ENCODE measurements around the gene SIGLEC1. TPM values are rescaled to one million over a fixed set of nuclear protein-coding genes. Genes with fewer than 3 reads are reported as not detected.

The SIGLEC1 gene
- total and polyA plus RNA-seq, 10 of the 15 experiments (the other 5 are each of a cell fraction or from before 2014, with no cell fraction given): 0.05 TPM; not detected in 9

- FAIRE-seq (no peak), ATAC-seq (no peak), DNase-seq (ENCODE audit: low read depth, low spot score) (no peak)
- ChIA-PET POLR2A (no interaction called here), SMC1A (ENCODE audit: uncharacterized antibody, unreplicated experiment) (interaction anchor here (0.9 kb wide), 1 partner anchor 100 kb away, joined by 3 read pairs; no protein-coding TSS in a partner anchor), CTCF (interaction anchor here (0.8 to 1.1 kb wide), 3 partner anchors 9 to 25 kb away, joined by 3 to 4 read pairs (median 3); no protein-coding TSS in a partner anchor), RAD21 (ENCODE audit: unreplicated experiment) (no interaction called here)
- H2AFZ ChIP-seq (ENCODE audit: control insufficient read depth, low read depth, low read length): no peak overlapping the region
- BruUV-seq (replicated peaks): no TSS peak
- no peaks in the 10 kb centered on the region for H3K36me3 ChIP-seq (ENCODE audit: control insufficient read depth in 2 of 2, insufficient read depth in 2 of 2, low read length in 1 of 2)
- H3K79me2 ChIP-seq (ENCODE audit: control insufficient read depth, insufficient read depth, low read length): no peaks in the 10 kb centered on the region
- intact Hi-C loops (cut with micrococcal nuclease; ENCODE audit: unreplicated experiment) (no loop called here), in situ Hi-C loops (cut with MboI) (no loop called here)
- no peak overlapping the region for H3K4me2 ChIP-seq (ENCODE audit: control insufficient read depth, insufficient read depth)
- TF ChIP-seq ZNF24 (IDR thresholded peaks at IDR 0.05) (no peak), SUZ12 (IDR thresholded peaks at IDR 0.05; ENCODE audit: unreplicated experiment) (no peak), BACH1 (IDR thresholded peaks at IDR 0.05; ENCODE audit: borderline replicate concordance) (no peak), ZNF207 (IDR thresholded peaks at IDR 0.05; ENCODE audit: borderline replicate concordance) (no peak), SP1 (IDR thresholded peaks at IDR 0.05; ENCODE audit: low read depth, low read length) (no peak), MLLT1 (IDR thresholded peaks at IDR 0.05) (no peak), ELK1 (IDR thresholded peaks at IDR 0.05; ENCODE audit: low read depth, low read length) (no peak), MYB (IDR thresholded peaks at IDR 0.05; ENCODE audit: borderline replicate concordance, low read depth, low read length) (no peak), KDM1A (IDR thresholded peaks at IDR 0.05; ENCODE audit: borderline replicate concordance) (no peak), STAT1 (conservative IDR thresholded peaks at IDR 0.05) (no peak), TAF1 (IDR thresholded peaks at IDR 0.05; ENCODE audit: borderline replicate concordance, low read depth, low read length) (no peak)
- no peak overlapping the region for H3K9ac ChIP-seq (ENCODE audit: control insufficient read depth, insufficient read depth, low read length)
- 17% methylated on average over 15 of the region's 15 CpGs for WGBS (ENCODE audit: insufficient coverage, insufficient replicate concordance, low lambda C conversion rate, missing lambda C conversion rate)
- no peaks in the 10 kb centered on the region for H4K20me1 ChIP-seq (ENCODE audit: control insufficient read depth, insufficient read depth)
- no peaks in the 10 kb centered on the region for H3K9me3 ChIP-seq (replicated peaks; ENCODE audit: control insufficient read depth, insufficient read depth, low read length)
- H3K4me3 ChIP-seq: no peak overlapping the region
- no peaks in the 10 kb centered on the region for H3K4me1 ChIP-seq (ENCODE audit: control insufficient read depth, insufficient read depth, low read length)
- no peak overlapping the region for H3K27ac ChIP-seq (ENCODE audit: control insufficient read depth, insufficient read depth)
- H3K27me3 ChIP-seq (replicated peaks in 1 of 2; ENCODE audit: control insufficient read depth in 2 of 2, insufficient read depth in 2 of 2, low read length in 1 of 2): no peaks in the 10 kb centered on the region
These were observed 28.4 kb upstream of the SIGLEC1 start for GRCh38 chr20:3740615-3741301.
